Measurements from ENCODE around the gene IRF6. TPM values are rescaled to one million over a fixed set of nuclear protein-coding genes. Genes with fewer than 3 reads are reported as not detected.

Gene IRF6
- under 1 TPM; 0.53 to 0.86 TPM for total RNA-seq

GRCh38 chr1:209805875-209806760, at the start of gene IRF6:
TSS of gene IRF6 (minus strand) at chr1:209806142. CDS start at chr1:209801413, 4,729 bp downstream.

GRCh38 chr1:209827384-209828262, 21.7 kb upstream of the IRF6 start, which contains the start of gene UTP25:
TSS of gene UTP25 (plus strand) at chr1:209827972. CDS start at chr1:209828064, 92 bp downstream.

GRCh38 chr1:209784265-209785169, 21.4 kb downstream of the IRF6 start, which contains the start of gene C1orf74:
TSS of gene C1orf74 (minus strand) at chr1:209784559. CDS start at chr1:209783634, 925 bp downstream.

GRCh38 chr1:209755926-209756614, 49.9 kb downstream of the IRF6 start, which contains the start of gene TRAF3IP3:
TSS of gene TRAF3IP3 (plus strand) at chr1:209756053. CDS start at chr1:209760040, 3,987 bp downstream.

Other genes with a start within 250 kb of the IRF6 start
- not detected for gene CAMK1G, start 222.4 kb downstream of the IRF6 start, total RNA-seq
- gene LAMB3, start 153.7 kb downstream of the IRF6 start, total RNA-seq: under 1 TPM; 0.89 to 0.96 TPM
- gene G0S2, start 130.7 kb downstream of the IRF6 start, total RNA-seq: 1 to 10 TPM; 1.1 to 1.3 TPM
- 1 to 10 TPM; 1.2 to 1.6 TPM for gene HSD11B1, start 101.3 kb downstream of the IRF6 start, total RNA-seq
- gene TRAF3IP3, start 50.1 kb downstream of the IRF6 start, total RNA-seq: 100 to 1,000 TPM; 463 to 478 TPM
- gene C1orf74, start 21.6 kb downstream of the IRF6 start, total RNA-seq: 1 to 10 TPM; 1.4 to 1.5 TPM
- gene UTP25, start 21.8 kb upstream of the IRF6 start, total RNA-seq: 1 to 10 TPM; 7.4 to 7.7 TPM
- not detected for gene SYT14, start 132.1 kb upstream of the IRF6 start, total RNA-seq